IPS DF 6.9 (cell line): ENCODE data around the gene PITPNM2.

ENCODE experiments used
- DNase-seq: peaks from one replicate; pipeline ENCODE4 v3.0.0-alpha.2; 2013; ENCODE audit warnings: low read depth, low spot score
- H3K27ac ChIP-seq: one replicate; pipeline ENCODE4 v1.5.1; 2013; ENCODE audit warnings: low read length, control low read depth
- H3K27me3 ChIP-seq: 2 replicates; pipeline ENCODE4 v1.6.1; 2013; ENCODE audit warnings: mild to moderate bottlenecking, low read length; ENCODE audit not compliant: control insufficient read depth, insufficient read depth
- H3K36me3 ChIP-seq: 2 replicates; pipeline ENCODE4 v1.6.1; 2013; ENCODE audit warnings: low read length; ENCODE audit not compliant: control insufficient read depth, insufficient read depth
- H3K4me1 ChIP-seq: 2 replicates; pipeline ENCODE4 v1.6.1; 2013; ENCODE audit warnings: low read length; ENCODE audit not compliant: control insufficient read depth, insufficient read depth
- H3K4me3 ChIP-seq: 2 replicates; pipeline ENCODE4 v1.5.1; 2013; ENCODE audit warnings: mild to moderate bottlenecking, low read length
- H3K9me3 ChIP-seq: 2 replicates; pipeline ENCODE4 v1.6.1; 2013; ENCODE audit warnings: low read length, inconsistent platforms; ENCODE audit not compliant: control insufficient read depth, insufficient read depth
- WGBS: extraction: QIAGEN DNeasy Blood & Tissue Kit; methylation state at CpG from one replicate; pipeline ENCODE4 v1.1.7; 2013; ENCODE audit warnings: mixed read lengths, missing lambda C conversion rate; ENCODE audit not compliant: insufficient read length, insufficient coverage; 5-methylcytosine and 5-hydroxymethylcytosine counted together

PITPNM2 gene

GRCh38 chr12:123145211-123145610 is 5.7 kb downstream of the PITPNM2 start:
- no CpG with 5 or more reads among the region's 2 CpGs for WGBS
- H3K4me1 ChIP-seq = peaks cover 4% of the 10 kb centered on the region; the same call in 1 of the 2 replicates
- H3K4me3 ChIP-seq = no peak overlapping the region
- peaks cover 11% of the 10 kb centered on the region for H3K27me3 ChIP-seq
- no peak for DNase-seq
- no peaks in the 10 kb centered on the region for H3K9me3 ChIP-seq
- no peaks in the 10 kb centered on the region for H3K36me3 ChIP-seq
- no peak overlapping the region for H3K27ac ChIP-seq

DNA sequence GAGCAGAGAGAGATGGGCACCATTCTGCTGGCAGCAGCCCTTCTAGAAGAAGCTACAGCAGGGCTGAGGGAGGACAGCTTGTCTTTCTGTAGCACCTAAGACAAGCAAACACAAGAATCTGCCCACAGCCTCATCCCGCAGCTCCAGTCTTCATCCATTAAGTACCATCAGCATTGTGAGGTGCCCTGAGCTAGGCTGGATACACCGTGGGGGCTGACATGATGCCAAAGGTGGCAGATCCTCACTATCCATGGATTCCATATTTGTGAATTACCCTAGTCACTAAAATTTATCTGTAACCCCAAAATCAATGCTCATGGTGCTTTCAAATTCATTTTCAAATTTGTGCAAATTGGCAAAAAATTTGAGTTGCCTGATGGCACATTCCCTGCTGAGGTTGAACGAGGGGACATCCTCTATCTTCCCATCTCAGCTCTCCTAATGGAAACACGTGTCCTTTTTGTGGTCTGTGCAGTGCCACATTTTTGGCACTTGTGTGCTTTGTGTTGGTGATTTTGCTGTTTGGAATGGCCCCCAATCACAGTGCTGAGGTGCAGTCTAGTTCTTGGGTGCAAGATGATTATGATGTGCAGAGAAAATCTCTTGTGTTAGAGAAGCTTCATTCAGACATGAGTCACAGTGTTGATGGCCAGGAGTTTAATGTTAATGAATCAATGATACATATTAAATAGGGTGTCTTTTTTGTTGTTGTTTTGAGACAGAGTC is 7.0 kb downstream of the PITPNM2 start:
- Histone ChIP-seq H3K27ac (no peak overlapping the region), H3K9me3 (no peaks in the 10 kb centered on the region), H3K36me3 (no peaks in the 10 kb centered on the region), H3K4me1 (peaks cover 4% of the 10 kb centered on the region; the same call in 1 of the 2 replicates), H3K27me3 (no peaks in the 10 kb centered on the region; the same call in 1 of the 2 replicates), H3K4me3 (no peak overlapping the region)
- no peak for DNase-seq
- no CpG with 5 or more reads among the region's 4 CpGs for WGBS

GRCh38 chr12:123142921-123143735 is 7.8 kb downstream of the PITPNM2 start:
- Histone ChIP-seq H3K27me3 (no peaks in the 10 kb centered on the region; the same call in 1 of the 2 replicates), H3K9me3 (no peaks in the 10 kb centered on the region), H3K36me3 (no peaks in the 10 kb centered on the region), H3K4me1 (peaks cover 4% of the 10 kb centered on the region; the same call in 1 of the 2 replicates), H3K27ac (no peak overlapping the region), H3K4me3 (no peak overlapping the region)
- no peak for DNase-seq
- no CpG with 5 or more reads among the region's 11 CpGs for WGBS

DNA sequence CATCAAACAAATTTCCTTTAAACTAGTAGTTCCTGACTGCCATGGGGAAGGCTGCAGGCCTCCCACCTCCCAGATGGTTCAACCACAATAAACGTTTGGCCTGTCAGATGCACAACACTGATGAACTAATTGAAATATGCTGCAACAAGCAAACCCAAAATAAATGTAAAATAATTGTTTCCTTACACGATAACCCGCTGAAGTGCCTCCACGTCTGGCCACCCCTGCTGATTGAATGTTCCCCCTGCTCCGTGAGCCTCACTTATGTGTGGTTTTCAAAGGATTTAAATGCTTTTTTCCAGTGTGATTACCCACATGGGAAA is 8.4 kb downstream of the PITPNM2 start:
- H3K36me3 ChIP-seq = no peaks in the 10 kb centered on the region
- H3K27me3 ChIP-seq = no peaks in the 10 kb centered on the region
- no peak overlapping the region for H3K4me3 ChIP-seq
- DNase-seq = no peak
- no peaks in the 10 kb centered on the region for H3K9me3 ChIP-seq
- H3K4me1 ChIP-seq = peaks cover 4% of the 10 kb centered on the region; the same call in 1 of the 2 replicates
- no CpG with 5 or more reads among the region's 5 CpGs for WGBS
- no peak overlapping the region for H3K27ac ChIP-seq

DNA sequence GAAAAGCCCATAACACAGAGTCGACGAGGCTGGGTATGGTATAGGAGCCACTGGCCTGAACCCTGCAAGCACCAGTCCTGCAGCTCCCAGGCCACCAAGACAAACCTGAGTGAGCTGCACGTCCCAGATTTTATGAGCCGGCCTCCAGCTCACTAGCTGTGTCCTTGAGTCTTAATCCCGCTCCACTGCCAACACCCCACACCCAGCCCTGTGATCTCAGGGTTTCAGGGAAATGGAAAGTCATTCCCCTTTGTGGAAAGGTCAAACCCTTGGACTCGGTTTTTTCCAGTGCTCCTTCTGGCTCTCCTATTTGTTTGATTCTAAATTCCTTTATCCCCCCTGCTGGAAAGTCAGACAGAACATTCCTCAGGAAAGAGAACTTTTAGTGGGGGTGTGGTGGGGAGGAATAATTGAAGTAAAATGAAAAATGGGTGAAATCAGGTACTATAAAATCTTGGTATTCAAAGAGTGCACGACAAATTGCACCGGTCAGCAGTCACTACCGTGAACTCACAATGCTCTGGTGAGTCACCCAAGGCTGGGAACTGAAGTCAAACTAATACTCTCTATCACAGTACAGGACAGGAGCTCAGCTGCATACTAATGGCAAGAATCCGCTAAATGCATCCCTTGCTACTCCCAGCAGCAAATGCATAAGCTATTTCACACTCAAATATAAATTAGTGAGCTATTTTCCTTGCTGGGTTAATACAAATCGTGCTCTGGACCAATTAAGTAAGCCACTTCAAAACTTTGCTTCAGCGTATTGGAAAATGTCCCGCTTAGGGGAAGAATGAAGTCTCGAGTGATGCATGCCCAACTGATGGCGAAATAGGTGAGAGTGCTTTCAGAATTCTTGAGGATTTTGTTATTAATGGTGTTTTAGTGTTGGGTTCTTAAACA is 9.0 kb downstream of the PITPNM2 start:
- no CpG with 5 or more reads among the region's 15 CpGs for WGBS
- Histone ChIP-seq H3K4me3 (no peak overlapping the region), H3K4me1 (peaks cover 4% of the 10 kb centered on the region; the same call in 1 of the 2 replicates), H3K27me3 (no peaks in the 10 kb centered on the region), H3K27ac (no peak overlapping the region), H3K36me3 (no peaks in the 10 kb centered on the region), H3K9me3 (no peaks in the 10 kb centered on the region)
- DNase-seq = no peak

DNA sequence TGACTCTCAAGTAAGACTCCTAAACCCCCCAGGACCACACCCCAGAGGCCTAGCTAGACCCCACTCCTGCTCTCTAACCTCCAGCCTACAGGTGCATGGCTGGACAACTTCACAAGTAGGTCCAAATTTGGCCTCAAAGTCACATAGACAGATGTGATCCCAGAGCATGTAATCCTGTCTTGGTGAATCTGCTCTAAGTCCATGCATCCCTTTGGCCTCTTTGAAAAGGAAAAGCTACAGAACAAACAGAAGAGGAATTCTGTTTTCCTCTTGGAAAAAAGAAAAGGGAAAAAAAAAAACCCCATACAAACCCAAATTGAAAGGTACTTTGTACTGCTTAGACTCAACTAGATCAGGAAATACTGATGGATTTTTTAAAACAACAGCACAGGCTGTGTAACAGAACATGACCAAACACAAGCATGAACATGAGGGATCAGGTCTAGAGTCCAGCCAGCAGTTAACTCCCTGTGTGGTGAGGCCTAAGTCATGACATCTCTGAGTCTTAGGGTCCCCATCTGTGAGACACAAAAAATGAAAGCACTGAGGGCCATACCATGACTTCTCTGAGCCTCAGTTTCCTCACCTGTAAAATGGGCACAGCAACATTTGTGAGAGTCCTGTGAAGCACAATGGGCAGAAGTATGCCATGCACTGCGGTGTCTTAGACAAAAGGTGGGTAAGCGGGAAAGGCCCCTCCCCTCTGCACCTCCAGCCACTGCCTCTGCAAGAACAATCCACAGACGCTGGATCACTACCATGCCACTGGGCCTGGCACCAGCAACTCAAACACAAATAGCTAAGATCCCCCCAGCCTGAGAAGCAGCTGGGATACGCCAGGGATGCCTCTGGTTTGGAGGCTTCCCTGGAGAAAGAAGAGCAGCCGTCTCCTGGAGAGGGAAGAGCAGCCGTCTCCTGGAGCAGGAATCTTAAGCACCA is 9.9 kb downstream of the PITPNM2 start:
- Histone ChIP-seq H3K4me1 (peaks cover 4% of the 10 kb centered on the region; the same call in 1 of the 2 replicates), H3K4me3 (no peak overlapping the region), H3K27me3 (no peaks in the 10 kb centered on the region), H3K27ac (no peak overlapping the region), H3K9me3 (no peaks in the 10 kb centered on the region), H3K36me3 (no peaks in the 10 kb centered on the region)
- no CpG with 5 or more reads among the region's 6 CpGs for WGBS
- DNase-seq = no peak

DNA sequence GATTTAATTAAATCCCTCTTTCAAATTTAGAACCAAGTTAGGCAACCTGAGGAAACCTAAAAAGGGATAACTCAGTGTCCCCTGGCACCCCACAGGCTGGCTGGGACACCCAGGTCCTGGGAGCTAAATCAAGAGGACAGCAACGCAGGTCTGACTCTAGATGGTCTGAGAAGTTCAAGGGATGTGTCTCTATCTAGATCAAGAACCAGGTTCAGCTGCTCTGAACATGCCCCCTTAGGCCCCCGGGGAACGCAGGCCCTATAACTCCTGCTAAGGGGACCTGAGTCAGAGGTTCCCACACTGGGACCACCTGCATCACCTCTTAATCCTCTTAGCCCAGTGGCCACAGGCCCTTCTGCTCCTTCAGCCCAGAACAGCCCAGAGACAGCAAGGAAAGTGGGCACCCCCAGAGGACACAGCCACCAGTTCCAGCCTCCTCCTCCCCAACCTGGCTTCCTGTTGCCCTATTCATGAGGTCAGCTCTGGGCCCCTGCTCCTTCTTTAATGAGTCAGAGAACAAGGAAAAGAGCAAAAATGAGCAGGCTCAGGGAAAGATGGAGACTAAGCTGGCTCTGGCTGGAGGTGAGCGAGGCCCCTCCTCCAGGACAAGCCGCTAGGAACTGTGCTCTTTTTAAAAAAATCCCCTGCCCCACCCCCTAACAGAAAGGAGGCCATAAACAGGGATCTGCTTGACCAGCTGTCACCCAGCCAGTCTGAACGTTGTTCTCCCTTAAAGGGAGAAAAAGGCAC is 10.8 kb downstream of the PITPNM2 start:
- WGBS = no CpG with 5 or more reads among the region's 6 CpGs

GRCh38 chr12:123135688-123136087 is 15.2 kb downstream of the PITPNM2 start:
- no CpG with 5 or more reads among the region's 8 CpGs for WGBS
- Histone ChIP-seq H3K4me3 (no peak overlapping the region), H3K27me3 (no peaks in the 10 kb centered on the region), H3K36me3 (no peaks in the 10 kb centered on the region), H3K9me3 (no peaks in the 10 kb centered on the region), H3K27ac (no peak overlapping the region), H3K4me1 (no peaks in the 10 kb centered on the region)
- no peak for DNase-seq

More for the DNA sequence above, 10.8 kb downstream of the PITPNM2 start:
- H3K4me3 ChIP-seq = no peak overlapping the region
- no peaks in the 10 kb centered on the region for H3K9me3 ChIP-seq
- H3K27me3 ChIP-seq = no peaks in the 10 kb centered on the region
- H3K4me1 ChIP-seq = peaks cover 4% of the 10 kb centered on the region; the same call in 1 of the 2 replicates
- H3K36me3 ChIP-seq = no peaks in the 10 kb centered on the region
- H3K27ac ChIP-seq = no peak overlapping the region
- no peak for DNase-seq

GRCh38 chr12:123134826-123135225 is 16.1 kb downstream of the PITPNM2 start:
- no peaks in the 10 kb centered on the region for H3K4me1 ChIP-seq
- H3K4me3 ChIP-seq = no peak overlapping the region
- no peaks in the 10 kb centered on the region for H3K27me3 ChIP-seq
- no peaks in the 10 kb centered on the region for H3K9me3 ChIP-seq
- no peak for DNase-seq
- H3K27ac ChIP-seq = no peak overlapping the region
- no peaks in the 10 kb centered on the region for H3K36me3 ChIP-seq
- no CpG with 5 or more reads among the region's 6 CpGs for WGBS
